Body of pancreas (tissue), 4 donors: ENCODE measurements around the gene TBX4. TPM values are rescaled to one million over a fixed set of nuclear protein-coding genes. Genes with fewer than 3 reads are reported as not detected.

Experiments
- ATAC-seq: fragments of 150-250 bp; one replicate; pipeline ENCODE4 v1.9.1; 2016
- DNase-seq, 4 donors: peaks; one replicate each; pipeline ENCODE4 v3.0.0-alpha.2; 2019
- H3K27ac ChIP-seq, 4 donors: fragments of 200-600 bp; sonication (generic); 1 replicate in 3 of 4; 2 replicates in 1 of 4; pipeline versions ENCODE4 v1.5.1 to v1.6.1; 2016 to 2019; ENCODE audit warnings: mild to moderate bottlenecking in 1 of 4, mixed read lengths in 1 of 4, moderate library complexity in 1 of 4
- H3K27me3 ChIP-seq, 2 donors: fragments of 200-600 bp; sonication (generic); one replicate each; pipeline ENCODE4 v1.6.0; 2016; ENCODE audit warnings: mild to moderate bottlenecking in 1 of 2
- H3K36me3 ChIP-seq, 2 donors: fragments of 200-600 bp; sonication (generic); replicated peaks in 1 of 2; 2 replicates each; pipeline ENCODE4 v1.5.1; 2016; ENCODE audit warnings: low read depth in 2 of 2; ENCODE audit not compliant: insufficient read depth in 1 of 2
- H3K4me1 ChIP-seq: fragments of 200-600 bp; sonication (generic); one replicate; pipeline ENCODE4 v1.6.0; 2016
- H3K4me3 ChIP-seq, 2 donors: fragments of 200-600 bp; sonication (generic); 1 replicate in 1 of 2; 2 replicates in 1 of 2; pipeline ENCODE4 v1.5.1; 2016 to 2019
- H3K9me3 ChIP-seq, 3 donors: fragments of 200-600 bp; sonication (generic); 1 replicate in 2 of 3; 2 replicates in 1 of 3; pipeline ENCODE4 v1.5.1; 2016
- POLR2A ChIP-seq, 3 donors: fragments of 450-650 bp; IDR thresholded peaks; one replicate each; pipeline ENCODE4 v1.6.1; 2016; ENCODE audit warnings: antibody characterized with exemption in 3 of 3, mild to moderate bottlenecking in 2 of 3
- WGBS, 2 donors: methylation state at CpG; one replicate each; pipeline ENCODE4 v1.1.5; 2017; 5-methylcytosine and 5-hydroxymethylcytosine counted together
- intact Hi-C: fragments of 100-400 bp; cut with DNase I; formaldehyde crosslinking; loops from one replicate; pipeline ENCODE4 v1.15.1; 2023
- total RNA-seq, 2 donors: library from RNA; depleted of rRNA; stranded (reverse); fragments of >200 nt; gene quantifications; one replicate each; pipeline ENCODE4 v1.1.0, GENCODE V29; 2016
- TF ChIP-seq, protein P1 (sequence below), 7 experiments: fragments of 450-650 bp in 4 of 7; fragments of 200-600 bp in 3 of 7; sonication (generic) in 3 of 7; IDR thresholded peaks; one replicate each; pipeline ENCODE4 v1.5.1; 2016 to 2019; ENCODE audit warnings: antibody characterized with exemption in 7 of 7

The TBX4 gene
- total RNA-seq, 2 donors from 2014 or later = not detected

GRCh38 chr17:61408151-61409041 is 43.8 kb upstream of the TBX4 start:
- WGBS, 2 donors = 48 to 62% methylated on average over 29 to 35 of the region's 41 CpGs
- no peak for ATAC-seq
- DNase-seq = peak in 1 of 4 donors; percentile 10
- Histone ChIP-seq H3K9me3 (no peaks in the 10 kb centered on the region), H3K4me3 (no peak overlapping the region), H3K36me3 (no peaks in the 10 kb centered on the region), H3K27me3 (peaks cover 0 to 44% of the 10 kb centered on the region in 2 donors), H3K27ac (no peak overlapping the region), H3K4me1 (peaks cover 56% of the 10 kb centered on the region)
- TF ChIP-seq, protein P1, sequence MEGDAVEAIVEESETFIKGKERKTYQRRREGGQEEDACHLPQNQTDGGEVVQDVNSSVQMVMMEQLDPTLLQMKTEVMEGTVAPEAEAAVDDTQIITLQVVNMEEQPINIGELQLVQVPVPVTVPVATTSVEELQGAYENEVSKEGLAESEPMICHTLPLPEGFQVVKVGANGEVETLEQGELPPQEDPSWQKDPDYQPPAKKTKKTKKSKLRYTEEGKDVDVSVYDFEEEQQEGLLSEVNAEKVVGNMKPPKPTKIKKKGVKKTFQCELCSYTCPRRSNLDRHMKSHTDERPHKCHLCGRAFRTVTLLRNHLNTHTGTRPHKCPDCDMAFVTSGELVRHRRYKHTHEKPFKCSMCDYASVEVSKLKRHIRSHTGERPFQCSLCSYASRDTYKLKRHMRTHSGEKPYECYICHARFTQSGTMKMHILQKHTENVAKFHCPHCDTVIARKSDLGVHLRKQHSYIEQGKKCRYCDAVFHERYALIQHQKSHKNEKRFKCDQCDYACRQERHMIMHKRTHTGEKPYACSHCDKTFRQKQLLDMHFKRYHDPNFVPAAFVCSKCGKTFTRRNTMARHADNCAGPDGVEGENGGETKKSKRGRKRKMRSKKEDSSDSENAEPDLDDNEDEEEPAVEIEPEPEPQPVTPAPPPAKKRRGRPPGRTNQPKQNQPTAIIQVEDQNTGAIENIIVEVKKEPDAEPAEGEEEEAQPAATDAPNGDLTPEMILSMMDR (IDR thresholded peaks at IDR 0.05) = no peak
- TF ChIP-seq POLR2A (IDR thresholded peaks at IDR 0.05) = no peak
- intact Hi-C loops = no loop called here

DNA sequence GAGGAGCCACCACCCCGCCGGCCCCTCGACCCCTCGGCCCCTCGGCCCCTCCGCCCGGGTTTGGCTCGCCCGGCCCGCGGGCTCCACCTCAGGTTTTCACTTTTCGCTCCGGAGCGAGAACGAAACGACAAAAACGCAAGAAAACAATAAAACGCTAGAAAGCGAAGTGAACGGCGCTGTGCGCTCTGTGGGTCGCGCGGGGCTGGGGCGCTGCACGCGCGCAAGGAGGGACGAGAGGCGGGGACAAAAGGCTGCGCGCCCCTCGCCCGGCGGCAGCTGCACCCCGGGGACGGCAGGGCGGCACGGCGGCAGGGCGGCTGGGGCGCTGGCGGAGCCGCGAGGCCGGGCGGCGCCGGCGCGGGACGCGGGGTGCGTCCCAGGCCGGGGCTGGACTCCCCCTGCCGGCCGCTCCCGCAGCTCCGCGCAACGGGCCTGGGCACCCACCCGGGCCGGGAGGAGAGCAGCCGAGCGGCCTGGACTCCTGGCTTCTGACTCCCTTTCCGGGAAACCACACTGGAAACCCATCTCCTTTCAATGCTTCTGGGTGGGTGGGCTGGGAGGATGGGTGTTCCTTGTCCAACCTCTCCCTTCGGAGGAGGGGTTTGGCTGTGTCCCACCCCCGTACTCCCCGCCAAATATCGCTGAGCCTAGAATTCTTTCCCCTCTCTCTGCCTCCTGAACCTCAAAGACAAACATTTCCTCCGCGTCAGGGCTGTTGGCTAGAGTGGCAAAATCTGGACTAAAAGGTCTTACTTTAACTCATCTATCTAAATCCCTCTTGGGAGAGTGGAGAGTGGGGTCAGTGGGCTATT is 42.7 kb upstream of the TBX4 start:
- peak; percentile 50 for ATAC-seq
- peak overlapping the region in 1 of 4 donors; percentile 72 for H3K27ac ChIP-seq
- 1% methylated on average over 42 to 65 of the region's 73 CpGs for WGBS, 2 donors
- TF ChIP-seq, protein P1 (IDR thresholded peaks at IDR 0.05) = peak in 3 of 7 experiments; percentile 57 to 70 (median 59)
- no peak for TF ChIP-seq POLR2A (IDR thresholded peaks at IDR 0.05)
- intact Hi-C loops = loop anchor here (10.0 kb wide), 2 partner anchors 145 to 425 kb away; no protein-coding TSS in a partner anchor
- H3K36me3 ChIP-seq = no peaks in the 10 kb centered on the region
- H3K4me1 ChIP-seq = peaks cover 44% of the 10 kb centered on the region
- peaks cover 0 to 33% of the 10 kb centered on the region in 2 donors for H3K27me3 ChIP-seq
- DNase-seq = peak; percentile 48 to 71 (median 53)
- H3K4me3 ChIP-seq = no peak overlapping the region
- no peaks in the 10 kb centered on the region for H3K9me3 ChIP-seq

GRCh38 chr17:61410141-61411010 is 41.8 kb upstream of the TBX4 start:
- intact Hi-C loops = loop anchor here (10.0 kb wide), 2 partner anchors 144 to 424 kb away; no protein-coding TSS in a partner anchor
- WGBS, 2 donors = 24 to 37% methylated on average over 31 to 47 of the region's 48 CpGs
- Histone ChIP-seq H3K4me3 (no peak overlapping the region), H3K27me3 (peaks cover 0 to 25% of the 10 kb centered on the region in 2 donors), H3K36me3 (no peaks in the 10 kb centered on the region), H3K4me1 (peaks cover 36% of the 10 kb centered on the region), H3K27ac (peak overlapping the region in 1 of 4 donors; percentile 72), H3K9me3 (no peaks in the 10 kb centered on the region)
- ATAC-seq (peak; percentile 24), DNase-seq (peak; percentile 52 to 62 (median 58))
- TF ChIP-seq, protein P1 (IDR thresholded peaks at IDR 0.05) = peak in 5 of 7 experiments; percentile 19 to 35 (median 34)
- TF ChIP-seq POLR2A (IDR thresholded peaks at IDR 0.05) = no peak

DNA sequence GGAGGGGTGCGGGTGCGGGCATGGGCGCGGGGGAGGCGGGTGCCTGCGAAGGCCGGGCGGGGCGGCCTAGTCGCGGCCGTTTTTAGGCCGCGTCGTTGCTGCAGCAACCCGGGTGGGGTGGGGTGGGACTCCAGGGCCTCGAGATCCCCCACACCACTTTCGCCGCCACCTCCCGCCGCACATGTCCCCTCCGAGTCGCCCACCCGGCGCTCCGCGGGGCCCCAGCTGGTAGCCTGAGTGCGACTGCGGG is 41.3 kb upstream of the TBX4 start:
- intact Hi-C loops = loop anchor here (10.0 kb wide), 2 partner anchors 144 to 424 kb away; no protein-coding TSS in a partner anchor
- H3K36me3 ChIP-seq = no peaks in the 10 kb centered on the region
- WGBS, 2 donors = 17% methylated on average over 22 of the region's 29 CpGs; no CpG with 5 or more reads in 1 of the 2 donors

More for the DNA sequence above, 41.3 kb upstream of the TBX4 start:
- DNase-seq (no peak), ATAC-seq (no peak)
- Histone ChIP-seq H3K9me3 (no peaks in the 10 kb centered on the region), H3K27me3 (peaks cover 0 to 21% of the 10 kb centered on the region in 2 donors), H3K27ac (peak overlapping the region in 3 of 4 donors; percentile 22 to 72 (median 26)), H3K4me1 (peaks cover 33% of the 10 kb centered on the region), H3K4me3 (no peak overlapping the region)
- no peak for TF ChIP-seq POLR2A (IDR thresholded peaks at IDR 0.05)
- TF ChIP-seq, protein P1 (IDR thresholded peaks at IDR 0.05) = no peak
